ENCODE data around the gene GAL3ST1. TPM values are rescaled to one million over a fixed set of nuclear protein-coding genes. Genes with fewer than 3 reads are reported as not detected.

GAL3ST1 gene, protein sequence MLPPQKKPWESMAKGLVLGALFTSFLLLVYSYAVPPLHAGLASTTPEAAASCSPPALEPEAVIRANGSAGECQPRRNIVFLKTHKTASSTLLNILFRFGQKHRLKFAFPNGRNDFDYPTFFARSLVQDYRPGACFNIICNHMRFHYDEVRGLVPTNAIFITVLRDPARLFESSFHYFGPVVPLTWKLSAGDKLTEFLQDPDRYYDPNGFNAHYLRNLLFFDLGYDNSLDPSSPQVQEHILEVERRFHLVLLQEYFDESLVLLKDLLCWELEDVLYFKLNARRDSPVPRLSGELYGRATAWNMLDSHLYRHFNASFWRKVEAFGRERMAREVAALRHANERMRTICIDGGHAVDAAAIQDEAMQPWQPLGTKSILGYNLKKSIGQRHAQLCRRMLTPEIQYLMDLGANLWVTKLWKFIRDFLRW
- total RNA-seq (2022; extraction: Qiagen RNA extraction; ENCODE audit: low read depth), result 5.2 to 8.6 TPM (median 8.0 TPM) in 5 replicates

DNA sequence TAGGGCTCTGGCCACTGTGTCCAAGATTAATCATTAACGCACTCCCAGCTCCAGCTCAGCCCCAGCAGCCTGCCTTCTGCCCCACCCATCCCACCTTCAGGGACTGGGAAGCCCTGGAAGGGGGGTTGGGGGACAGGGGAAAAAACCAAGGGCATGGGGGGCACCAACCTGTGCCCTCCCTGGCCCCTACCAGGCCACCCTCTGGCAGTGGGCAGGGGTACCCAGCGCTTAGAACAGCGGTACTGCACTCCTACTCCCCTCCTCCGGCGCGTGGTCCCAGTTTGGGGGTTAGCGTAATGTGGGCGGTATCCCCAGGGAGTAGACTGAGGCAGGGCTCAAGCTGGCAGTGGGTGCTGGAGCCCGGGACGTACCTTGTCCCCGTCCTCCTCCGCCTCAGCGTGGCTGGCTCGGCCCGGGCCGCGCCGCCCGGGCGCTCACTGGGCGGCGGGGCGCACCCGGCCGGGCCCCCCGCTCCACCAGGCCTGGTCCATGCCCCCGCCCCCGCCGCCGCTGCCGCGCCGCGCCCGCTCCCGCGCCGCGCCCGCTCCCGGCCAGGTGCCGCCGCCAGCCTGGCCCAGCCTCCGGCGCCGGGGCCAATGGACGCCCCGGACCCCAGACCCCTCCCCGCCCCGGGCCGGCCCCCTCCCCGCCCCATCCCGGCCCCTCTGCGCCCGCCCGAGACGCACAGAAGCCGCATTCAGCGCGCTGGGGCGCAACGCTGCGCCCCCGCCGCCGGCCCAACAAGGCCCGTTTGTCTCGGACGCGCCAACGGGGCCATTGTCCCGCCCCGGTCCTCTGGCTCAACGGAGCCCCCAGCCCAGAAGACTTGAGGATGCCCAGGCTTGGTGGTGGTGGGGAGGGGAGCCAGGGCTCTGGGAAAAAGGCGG, at the start of gene GAL3ST1:
Gene GAL3ST1, minus strand, starts transcription at position 571 of the 887 bp plus-strand sequence. CDS start 17,273 bp downstream, outside the sequence.

DNA sequence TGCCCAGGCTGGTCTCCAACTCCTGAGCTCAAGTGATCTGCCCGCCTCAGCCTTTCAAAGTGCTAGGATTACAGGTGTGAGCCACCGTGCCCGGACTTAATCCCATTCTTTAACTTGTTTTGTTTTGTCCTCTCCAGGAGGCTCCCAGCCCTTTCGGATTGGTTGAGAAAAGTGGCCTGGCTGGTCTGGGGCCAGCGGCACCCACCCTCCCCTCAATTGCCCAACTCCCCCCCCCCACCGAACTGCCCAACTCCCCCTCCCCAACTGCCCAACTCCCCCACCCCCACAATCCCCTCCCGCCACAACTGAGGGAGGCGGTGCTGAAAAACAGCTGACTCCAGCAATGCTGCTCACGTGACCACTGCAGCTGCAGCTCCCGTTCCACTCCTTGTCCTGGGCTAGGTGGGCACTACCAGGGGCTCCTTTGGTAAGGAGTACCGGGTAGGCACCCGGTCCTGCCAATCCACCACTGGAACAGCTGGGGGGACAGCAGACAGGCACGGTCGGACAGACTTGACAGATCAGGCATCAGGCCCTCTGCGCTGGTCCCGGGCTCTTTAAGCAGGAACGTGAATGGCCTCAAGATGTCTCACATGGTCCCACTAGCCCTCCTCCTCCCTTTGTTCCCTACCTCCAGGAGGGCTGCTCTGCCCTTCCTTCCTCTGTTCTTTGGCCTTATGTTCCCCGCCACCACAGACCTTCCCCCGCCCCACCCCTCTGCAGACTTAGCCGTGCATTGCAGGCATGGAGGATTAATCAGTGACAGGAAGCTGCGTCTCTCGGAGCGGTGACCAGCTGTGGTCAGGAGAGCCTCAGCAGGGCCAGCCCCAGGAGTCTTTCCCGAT, 32.2 kb upstream of the GAL3ST1 start, which contains the start of gene TCN2:
Gene TCN2, plus strand, starts transcription at position 720 of the 845 bp plus-strand sequence. CDS start 158 bp downstream, outside the sequence.

DNA sequence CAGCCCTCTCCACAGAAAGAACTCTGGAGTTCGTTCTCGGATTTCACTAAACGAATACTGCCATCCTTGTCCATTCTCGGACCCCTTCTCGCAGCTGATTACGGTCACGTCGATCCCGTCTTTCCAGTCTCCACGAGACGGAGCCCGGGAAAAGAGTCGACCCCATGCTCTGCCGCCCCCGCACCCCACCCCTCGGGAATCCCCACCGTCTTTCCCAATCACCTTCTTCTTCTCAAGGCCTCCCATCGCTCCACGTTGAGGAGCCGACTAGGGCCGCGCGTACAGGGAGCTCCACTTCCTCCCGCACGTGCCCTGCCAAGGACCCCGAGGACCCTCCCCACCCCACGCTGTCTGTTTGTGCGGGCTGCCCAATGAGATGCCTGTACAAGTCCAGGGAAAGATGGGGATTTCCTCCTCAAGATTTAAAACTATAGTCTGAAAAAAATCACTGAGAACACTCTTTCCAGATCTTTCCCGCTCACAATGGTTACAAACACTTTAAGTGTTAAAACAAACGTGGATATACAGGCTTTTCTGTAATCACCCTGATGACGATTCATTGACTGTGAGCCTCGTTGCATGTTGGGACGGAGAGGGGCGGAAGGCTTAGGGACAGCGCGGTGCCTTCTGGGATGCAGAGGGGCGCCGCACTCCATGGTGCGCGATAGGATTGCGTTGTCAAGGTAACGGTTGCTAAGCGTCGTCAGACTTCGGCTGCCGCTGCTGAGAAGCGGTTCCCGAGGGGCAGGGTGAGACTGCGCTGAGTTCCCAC, 17.3 kb upstream of the GAL3ST1 start, which contains the start of gene PES1:
Gene PES1, minus strand, starts transcription at position 323 of the 772 bp plus-strand sequence. Its CDS starts 77 bp downstream, at position 246.

GRCh38 chr22:30546616-30547015, 27.8 kb downstream of the GAL3ST1 start, which contains the start of gene SEC14L6:
Gene SEC14L6, minus strand, starts transcription at chr22:30546741. Its CDS starts 59 bp downstream, at chr22:30546682.

Other genes starting within 250 kb of the GAL3ST1 start
- gene TBC1D10A, start 247.7 kb downstream of the GAL3ST1 start, total RNA-seq (2022; extraction: Qiagen RNA extraction; ENCODE audit: low read depth), result 9.1 to 11.7 TPM (median 10.1 TPM) in 5 replicates
- 39.6 to 76.2 TPM (median 67.4 TPM) in 5 replicates for gene SF3A1, start 217.8 kb downstream of the GAL3ST1 start, total RNA-seq (2022; extraction: Qiagen RNA extraction; ENCODE audit: low read depth)
- gene CCDC157, start 217.7 kb downstream of the GAL3ST1 start, total RNA-seq (2022; extraction: Qiagen RNA extraction; ENCODE audit: low read depth), result 1.8 to 3.4 TPM (median 3.0 TPM) in 5 replicates
- gene RNF215, start 187.3 kb downstream of the GAL3ST1 start, total RNA-seq (2022; extraction: Qiagen RNA extraction; ENCODE audit: low read depth), result 14.2 to 19.6 TPM (median 16.8 TPM) in 5 replicates
- gene SEC14L2, start 177.6 kb downstream of the GAL3ST1 start, total RNA-seq (2022; extraction: Qiagen RNA extraction; ENCODE audit: low read depth), result 28.0 to 35.4 TPM (median 30.1 TPM) in 5 replicates
- gene MTFP1, start 148.9 kb downstream of the GAL3ST1 start, total RNA-seq (2022; extraction: Qiagen RNA extraction; ENCODE audit: low read depth), result 60.7 to 71.9 TPM (median 70.0 TPM) in 5 replicates
- not detected in 5 replicates for gene SEC14L3, start 102.6 kb downstream of the GAL3ST1 start, total RNA-seq (2022; extraction: Qiagen RNA extraction; ENCODE audit: low read depth)
- 3.7 to 6.0 TPM (median 5.3 TPM) in 5 replicates for gene SEC14L4, start 69.0 kb downstream of the GAL3ST1 start, total RNA-seq (2022; extraction: Qiagen RNA extraction; ENCODE audit: low read depth)
- gene SEC14L6, start 27.9 kb downstream of the GAL3ST1 start, total RNA-seq (2022; extraction: Qiagen RNA extraction; ENCODE audit: low read depth), result not detected in 5 replicates
- 109 to 130 TPM (median 118 TPM) in 5 replicates for gene PES1, start 17.2 kb upstream of the GAL3ST1 start, total RNA-seq (2022; extraction: Qiagen RNA extraction; ENCODE audit: low read depth)
- 4.3 to 5.5 TPM (median 4.6 TPM) in 5 replicates for gene TCN2, start 32.5 kb upstream of the GAL3ST1 start, total RNA-seq (2022; extraction: Qiagen RNA extraction; ENCODE audit: low read depth)
- 4.6 to 7.8 TPM (median 6.1 TPM) in 5 replicates for gene SLC35E4, start 61.1 kb upstream of the GAL3ST1 start, total RNA-seq (2022; extraction: Qiagen RNA extraction; ENCODE audit: low read depth)
- gene DUSP18, start 93.2 kb upstream of the GAL3ST1 start, total RNA-seq (2022; extraction: Qiagen RNA extraction; ENCODE audit: low read depth), result 2.5 to 5.0 TPM (median 4.7 TPM) in 5 replicates
- 10.6 to 12.3 TPM (median 11.2 TPM) in 5 replicates for gene OSBP2, start 120.2 kb upstream of the GAL3ST1 start, total RNA-seq (2022; extraction: Qiagen RNA extraction; ENCODE audit: low read depth)

Measured in A549 treated with RU486 at 1 μM for 4 hours (cell line).